IMR-90 (cell line): ENCODE measurements around the gene SERPINH1. TPM values are rescaled to one million over a fixed set of nuclear protein-coding genes. Genes with fewer than 3 reads are reported as not detected.
A peak's percentile ranks its signal among the peaks of the same experiment; 100 is the strongest.

Experiments
- ATAC-seq: fragments of 200-7000 bp; cut with Tn5 transposase; 2 replicates; pipeline ENCODE4 v1.9.1; 2020; ENCODE audit warnings: low read depth, mild to moderate bottlenecking, moderate library complexity
- BruUV-seq: library from RNA; stranded (reverse); fragments of 400-500 nt; replicated peaks from 2 replicates; lab custom pipeline; 2021; lab: Mats Ljungman, UMichigan
- CTCF ChIA-PET: fragments of 300-600 bp; formaldehyde crosslinking; extraction: SDS; loops from one replicate; lab custom pipeline; 2021; ENCODE audit warnings: antibody characterized with exemption; lab: Yijun Ruan, JAX
- POLR2A ChIA-PET: fragments of 300-600 bp; sonication (Branson Sonifier 250); formaldehyde crosslinking; loops from one replicate; lab custom pipeline; 2022; ENCODE audit warnings: antibody characterized with exemption; ENCODE audit not compliant: unreplicated experiment; lab: Charles Lee
- DNase-seq: peaks from one replicate; pipeline ENCODE4 v3.0.0; 2013
- H2AFZ ChIP-seq: replicated peaks from 2 replicates; pipeline ENCODE3; 2013; ENCODE audit warnings: low read length, mild to moderate bottlenecking; ENCODE audit not compliant: poor library complexity
- H2AK5ac ChIP-seq: 2 replicates; pipeline ENCODE4 v1.6.1; 2013; ENCODE audit warnings: low read depth, low read length, inconsistent platforms
- H2AK9ac ChIP-seq: replicated peaks from 2 replicates; pipeline ENCODE3; 2013; ENCODE audit warnings: mild to moderate bottlenecking, low read depth, low read length, moderate library complexity; ENCODE audit not compliant: poor library complexity
- H2BK120ac ChIP-seq: 2 replicates; pipeline ENCODE4 v1.6.1; 2013; ENCODE audit warnings: low read depth, low read length, inconsistent platforms
- H2BK15ac ChIP-seq: 3 replicates; pipeline ENCODE4 v1.6.1; 2013; ENCODE audit warnings: low read depth, low read length, inconsistent platforms
- H2BK20ac ChIP-seq: 2 replicates; pipeline ENCODE4 v1.6.1; 2013; ENCODE audit warnings: low read depth, mild to moderate bottlenecking, inconsistent platforms, low read length, moderate library complexity
- H2BK5ac ChIP-seq: 2 replicates; pipeline ENCODE4 v1.6.1; 2013; ENCODE audit warnings: mild to moderate bottlenecking, low read depth, low read length, inconsistent platforms; ENCODE audit not compliant: poor library complexity, severe bottlenecking
- H3K14ac ChIP-seq: replicated peaks from 2 replicates; pipeline ENCODE4 v1.6.1; 2013; ENCODE audit warnings: low read depth, low read length, inconsistent platforms
- H3K18ac ChIP-seq: 2 replicates; pipeline ENCODE4 v1.6.1; 2013; ENCODE audit warnings: low read depth, low read length, control low read depth
- H3K23ac ChIP-seq: 2 replicates; pipeline ENCODE4 v1.6.1; 2013; ENCODE audit warnings: low read depth, low read length, inconsistent platforms
- H3K27ac ChIP-seq: 2 replicates; pipeline ENCODE4 v1.5.1; 2013; ENCODE audit warnings: mild to moderate bottlenecking, control low read depth, low read length; ENCODE audit not compliant: insufficient read depth
- H3K27me3 ChIP-seq: 2 replicates; pipeline ENCODE4 v1.6.1; 2013; ENCODE audit warnings: low read length; ENCODE audit not compliant: control insufficient read depth, insufficient read depth
- H3K36me3 ChIP-seq: 2 replicates; pipeline ENCODE4 v1.6.1; 2013; ENCODE audit warnings: low read length, mixed read lengths; ENCODE audit not compliant: control insufficient read depth, insufficient read depth
- H3K4ac ChIP-seq: 2 replicates; pipeline ENCODE4 v1.6.1; 2013; ENCODE audit warnings: low read depth, low read length, inconsistent platforms
- H3K4me1 ChIP-seq: 2 replicates; pipeline ENCODE4 v1.6.1; 2013; ENCODE audit warnings: low read length, mixed read lengths; ENCODE audit not compliant: control insufficient read depth, insufficient read depth
- H3K4me2 ChIP-seq: 2 replicates; pipeline ENCODE4 v1.6.1; 2013; ENCODE audit warnings: low read depth, mild to moderate bottlenecking, control low read depth, low read length, moderate library complexity
- H3K4me3 ChIP-seq: 2 replicates; pipeline ENCODE4 v1.5.1; 2013; ENCODE audit warnings: low read depth, mild to moderate bottlenecking, control low read depth, low read length, moderate library complexity; ENCODE audit not compliant: insufficient read depth
- H3K56ac ChIP-seq: 2 replicates; pipeline ENCODE4 v1.6.1; 2013; ENCODE audit warnings: low read length, inconsistent platforms; ENCODE audit not compliant: insufficient read depth; ENCODE audit errors: extremely low read depth
- H3K79me1 ChIP-seq, 2 experiments: 2 replicates each; pipeline ENCODE4 v1.6.1; 2013; ENCODE audit warnings: low read length in 2 of 2, inconsistent platforms in 1 of 2, low read depth in 1 of 2
- H3K9ac ChIP-seq: 2 replicates; pipeline ENCODE4 v1.6.1; 2013; ENCODE audit warnings: low read depth, low read length, control low read depth
- H3K9me1 ChIP-seq: 2 replicates; pipeline ENCODE4 v1.6.1; 2013; ENCODE audit warnings: low read length, inconsistent platforms; ENCODE audit not compliant: insufficient read depth
- H3K9me3 ChIP-seq: 2 replicates; pipeline ENCODE4 v1.6.1; 2013; ENCODE audit warnings: low read length; ENCODE audit not compliant: control insufficient read depth, insufficient read depth
- H4K20me1 ChIP-seq: 2 replicates; pipeline ENCODE4 v1.6.1; 2013; ENCODE audit warnings: low read length, inconsistent platforms; ENCODE audit not compliant: insufficient read depth
- H4K5ac ChIP-seq: 2 replicates; pipeline ENCODE4 v1.6.1; 2013; ENCODE audit warnings: mild to moderate bottlenecking, low read depth, low read length, control low read depth
- H4K8ac ChIP-seq, 2 experiments: 2 replicates each; pipeline ENCODE4 v1.6.1; 2013; ENCODE audit warnings: low read depth in 2 of 2, low read length in 2 of 2, control low read depth in 1 of 2, inconsistent platforms in 1 of 2
- H4K91ac ChIP-seq: 2 replicates; pipeline ENCODE4 v1.6.1; 2013; ENCODE audit warnings: low read depth, low read length, inconsistent platforms; ENCODE audit not compliant: insufficient read depth
- BHLHE40 ChIP-seq: fragments of 150-350 bp; IDR thresholded peaks from 2 replicates; pipeline ENCODE4 v1.6.1; 2016; ENCODE audit warnings: mild to moderate bottlenecking, low read depth, low read length
- CEBPB ChIP-seq: IDR thresholded peaks from 2 replicates; pipeline ENCODE4 v1.6.1; 2012; ENCODE audit warnings: low read depth, low read length, improper control_type of control experiment
- CTCF ChIP-seq: conservative IDR thresholded peaks from 2 replicates; pipeline ENCODE4 v1.5.1; 2012; ENCODE audit warnings: mild to moderate bottlenecking, low read depth, low read length, improper control_type of control experiment
- MAFK ChIP-seq: IDR thresholded peaks from 2 replicates; pipeline ENCODE4 v1.6.1; 2012; ENCODE audit warnings: low read depth, low read length, improper control_type of control experiment
- MAZ ChIP-seq: IDR thresholded peaks from 2 replicates; pipeline ENCODE4 v1.6.1; 2012; ENCODE audit warnings: low read depth, mild to moderate bottlenecking, low read length, improper control_type of control experiment, moderate library complexity, borderline replicate concordance
- MXI1 ChIP-seq: IDR thresholded peaks from 2 replicates; pipeline ENCODE4 v1.6.1; 2012; ENCODE audit warnings: low read depth, mild to moderate bottlenecking, low read length, moderate library complexity, borderline replicate concordance
- NFE2L2 ChIP-seq: fragments of 150-350 bp; IDR thresholded peaks from 2 replicates; pipeline ENCODE4 v1.6.1; 2016; ENCODE audit warnings: low read depth, mild to moderate bottlenecking, low read length
- POLR2A ChIP-seq: IDR thresholded peaks from 2 replicates; pipeline ENCODE4 v1.6.1; 2012; ENCODE audit warnings: mild to moderate bottlenecking, low read depth, low read length
- RAD21 ChIP-seq: IDR thresholded peaks from 2 replicates; pipeline ENCODE4 v1.6.1; 2012; ENCODE audit warnings: low read length, improper control_type of control experiment
- RCOR1 ChIP-seq: IDR thresholded peaks from 2 replicates; pipeline ENCODE4 v1.6.1; 2012; ENCODE audit warnings: mild to moderate bottlenecking, low read length, improper control_type of control experiment; ENCODE audit not compliant: insufficient replicate concordance
- RFX5 ChIP-seq: IDR thresholded peaks from 2 replicates; pipeline ENCODE4 v1.8.0; 2012; ENCODE audit warnings: low read depth, mild to moderate bottlenecking, low read length, moderate library complexity
- SMC3 ChIP-seq: fragments of 150-350 bp; IDR thresholded peaks from 2 replicates; pipeline ENCODE4 v1.6.1; 2016; ENCODE audit warnings: low read depth, mild to moderate bottlenecking, antibody characterized with exemption, low read length, moderate library complexity
- WGBS, 2 experiments: methylation state at CpG; one replicate each; pipeline versions ENCODE4 v1.1.5 to v1.1.7; 2013; ENCODE audit warnings: missing lambda C conversion rate in 2 of 2; ENCODE audit not compliant: insufficient read length in 1 of 2; ENCODE audit errors: extremely low coverage in 2 of 2; 5-methylcytosine and 5-hydroxymethylcytosine counted together
- dilution Hi-C: fragments of 300-500 bp; cut with HindIII; formaldehyde crosslinking; loops from one replicate; pipeline ENCODE4 v1.14.3; 2018; ENCODE audit warnings: low sequenced_read_pairs; ENCODE audit not compliant: unreplicated experiment
- in situ Hi-C: fragments of 300-500 bp; cut with MboI; formaldehyde crosslinking; loops from 3 replicates; pipeline ENCODE4 v1.14.3; 2019; ENCODE audit warnings: low sequenced_read_pairs, inconsistent platforms, mixed read lengths
- intact Hi-C: fragments of 100-400 bp; cut with micrococcal nuclease; formaldehyde crosslinking; loops from 2 replicates; pipeline ENCODE4 v1.10.0; 2022
- polyA plus RNA-seq, 3 experiments: library from polyadenylated mRNA; depleted of rRNA; stranded (reverse); fragments of >200 nt; gene quantifications; 2 replicates each; pipeline ENCODE4 v1.2.3, GENCODE V29; 2012; ENCODE audit warnings: low replicate concordance in 1 of 3
- total RNA-seq: library from RNA; depleted of rRNA; stranded (reverse); fragments of >200 nt; gene quantifications from 2 replicates; pipeline ENCODE4 v1.2.3, GENCODE V29; 2012

SERPINH1 gene
- total and polyA plus RNA-seq, 2 of the 4 experiments (the other 2 are of a cell fraction), result 841 to 1,857 TPM

GRCh38 chr11:75549370-75549958, 12.6 kb upstream of the SERPINH1 start:
- 0 out of 2 replicates have a peak overlapping the region, but pooled peaks have one; percentile 34 for H3K4ac ChIP-seq
- H2AK9ac ChIP-seq, result no peak overlapping the region
- DNase-seq, result no peak
- H4K91ac ChIP-seq, result no peak overlapping the region
- no peak overlapping the region for H4K5ac ChIP-seq
- intact Hi-C loops (no loop called here), dilution Hi-C loops (no loop called here), in situ Hi-C loops (loop anchor here (25.0 kb wide), 1 partner anchor 262 kb away; no protein-coding TSS in a partner anchor)
- no peak overlapping the region for H3K18ac ChIP-seq
- H3K36me3 ChIP-seq, result no peaks in the 10 kb centered on the region
- H2BK15ac ChIP-seq, result no peak overlapping the region
- no peak overlapping the region for H2AFZ ChIP-seq
- no peak overlapping the region for H3K9ac ChIP-seq
- peak overlapping the region; percentile 3; the same call in 1 of the 2 replicates for H2AK5ac ChIP-seq
- no peak overlapping the region for H2BK20ac ChIP-seq
- peaks cover 8% of the 10 kb centered on the region; the same call in 1 of the 2 replicates for H3K9me1 ChIP-seq
- peaks cover 8% of the 10 kb centered on the region for H3K27me3 ChIP-seq
- no peak overlapping the region for H3K14ac ChIP-seq
- no TSS peak for BruUV-seq
- H4K8ac ChIP-seq, result no peak overlapping the region
- H2BK5ac ChIP-seq, result no peak overlapping the region
- POLR2A ChIA-PET, result no interaction called here
- ATAC-seq, result no peak
- H3K56ac ChIP-seq, result no peak overlapping the region
- H3K79me1 ChIP-seq, result peaks cover 3 to 22% of the 10 kb centered on the region in 2 experiments; a peak in 3 of 4 replicates
- H3K27ac ChIP-seq, result no peak overlapping the region
- peaks cover 11% of the 10 kb centered on the region for H3K4me1 ChIP-seq
- no peaks in the 10 kb centered on the region for H4K20me1 ChIP-seq
- CTCF ChIA-PET, result interaction anchor here (0.5 to 1.5 kb wide), 2 partner anchors 11 to 26 kb away, joined by 4 to 7 read pairs; no protein-coding TSS in a partner anchor
- H3K9me3 ChIP-seq, result no peaks in the 10 kb centered on the region
- no CpG with 5 or more reads among the region's 5 CpGs for WGBS, 2 experiments
- TF ChIP-seq CEBPB, result no peak
- TF ChIP-seq SMC3, result no peak
- no peak for TF ChIP-seq MAFK
- no peak for TF ChIP-seq RCOR1
- TF ChIP-seq MAZ, result no peak
- no peak for TF ChIP-seq RFX5
- no peak for TF ChIP-seq RAD21
- TF ChIP-seq NFE2L2, result no peak
- TF ChIP-seq BHLHE40, result no peak
- TF ChIP-seq POLR2A, result no peak
- no peak for TF ChIP-seq MXI1
- TF ChIP-seq CTCF, result no peak
- H3K4me3 ChIP-seq, result no peak overlapping the region
- no peak overlapping the region for H2BK120ac ChIP-seq
- H3K4me2 ChIP-seq, result no peak overlapping the region
- H3K23ac ChIP-seq, result no peak overlapping the region
